PC-9 (cell line): ENCODE results near the gene MTA1. TPM values are rescaled to one million over a fixed set of nuclear protein-coding genes. Genes with fewer than 3 reads are reported as not detected.

ENCODE experiments used
- BruUV-seq: library from RNA; stranded (reverse); fragments of 400-500 nt; replicated peaks from 2 replicates; lab custom pipeline; 2021; lab: Mats Ljungman, UMichigan
- CTCF ChIA-PET: fragments of 300-600 bp; sonication (Branson Sonifier 250); formaldehyde crosslinking; loops from one replicate; lab custom pipeline; 2022; ENCODE audit warnings: antibody characterized with exemption; lab: Charles Lee
- POLR2A ChIA-PET: fragments of 300-600 bp; sonication (Branson Sonifier 250); formaldehyde crosslinking; loops from one replicate; lab custom pipeline; 2022; ENCODE audit warnings: antibody characterized with exemption; ENCODE audit not compliant: unreplicated experiment; lab: Charles Lee
- DNase-seq, 2 experiments: peaks; one replicate each; pipeline versions ENCODE4 v3.0.0 to v3.0.0-alpha.2; 2015 to 2022; ENCODE audit warnings: mixed read lengths in 1 of 2
- H2AFZ ChIP-seq: fragments of 200-600 bp; sonication (generic); 2 replicates; pipeline ENCODE4 v1.8.1; 2017; ENCODE audit warnings: antibody characterized with exemption
- H3F3A ChIP-seq: fragments of 200-600 bp; sonication (generic); 2 replicates; pipeline ENCODE4 v1.8.1; 2017; ENCODE audit warnings: antibody characterized with exemption, mild to moderate bottlenecking, low read depth; ENCODE audit not compliant: insufficient read depth
- H3K27ac ChIP-seq: fragments of 200-600 bp; sonication (generic); 2 replicates; pipeline ENCODE4 v1.6.1; 2016; ENCODE audit warnings: mixed run types
- H3K27me3 ChIP-seq: fragments of 200-600 bp; sonication (generic); 2 replicates; pipeline ENCODE4 v1.6.1; 2016; ENCODE audit warnings: low read depth, mixed run types; ENCODE audit not compliant: insufficient read depth
- H3K36me3 ChIP-seq: fragments of 200-600 bp; sonication (generic); 2 replicates; pipeline ENCODE4 v1.6.1; 2016; ENCODE audit warnings: low read depth, mixed run types
- H3K4me1 ChIP-seq: fragments of 200-600 bp; sonication (generic); replicated peaks from 2 replicates; pipeline ENCODE4 v1.6.1; 2016; ENCODE audit warnings: mixed run types; ENCODE audit not compliant: insufficient read depth
- H3K4me2 ChIP-seq: fragments of 200-600 bp; sonication (generic); 2 replicates; pipeline ENCODE4 v1.6.1; 2017; ENCODE audit warnings: mixed run types
- H3K4me3 ChIP-seq: fragments of 200-600 bp; sonication (generic); 2 replicates; pipeline ENCODE4 v1.6.1; 2016; ENCODE audit warnings: mixed run types
- H3K79me2 ChIP-seq: fragments of 200-600 bp; sonication (generic); 2 replicates; pipeline ENCODE4 v1.6.1; 2017; ENCODE audit warnings: low read depth, mixed run types
- H3K9me2 ChIP-seq: fragments of 200-600 bp; sonication (generic); 2 replicates; pipeline ENCODE4 v1.8.1; 2017; ENCODE audit warnings: mild to moderate bottlenecking; ENCODE audit not compliant: insufficient read depth
- H3K9me3 ChIP-seq: fragments of 200-600 bp; sonication (generic); 2 replicates; pipeline ENCODE4 v1.8.1; 2016; ENCODE audit warnings: low read depth; ENCODE audit not compliant: insufficient read depth
- H4K20me1 ChIP-seq: fragments of 200-600 bp; sonication (generic); 2 replicates; pipeline ENCODE4 v1.8.1; 2017; ENCODE audit not compliant: insufficient read depth
- CTCF ChIP-seq: fragments of 200-600 bp; sonication (generic); conservative IDR thresholded peaks from 2 replicates; pipeline ENCODE4 v1.6.1; 2017; ENCODE audit warnings: mixed run types, antibody characterized with exemption, mild to moderate bottlenecking, moderate library complexity
- EZH2 ChIP-seq: fragments of 200-600 bp; sonication (generic); IDR thresholded peaks from 2 replicates; pipeline ENCODE4 v1.8.0; 2017; ENCODE audit warnings: antibody characterized with exemption, low read depth
- intact Hi-C: fragments of 100-400 bp; cut with micrococcal nuclease; formaldehyde crosslinking; loops from one replicate; pipeline ENCODE4 v1.10.0; 2022; ENCODE audit not compliant: unreplicated experiment
- total RNA-seq: library from RNA; stranded (reverse); gene quantifications from 2 replicates; pipeline ENCODE4 v1.2.3, GENCODE V29; 2021

The MTA1 gene
- total RNA-seq, 1 experiment from 2014 or later: 124 TPM

DNA sequence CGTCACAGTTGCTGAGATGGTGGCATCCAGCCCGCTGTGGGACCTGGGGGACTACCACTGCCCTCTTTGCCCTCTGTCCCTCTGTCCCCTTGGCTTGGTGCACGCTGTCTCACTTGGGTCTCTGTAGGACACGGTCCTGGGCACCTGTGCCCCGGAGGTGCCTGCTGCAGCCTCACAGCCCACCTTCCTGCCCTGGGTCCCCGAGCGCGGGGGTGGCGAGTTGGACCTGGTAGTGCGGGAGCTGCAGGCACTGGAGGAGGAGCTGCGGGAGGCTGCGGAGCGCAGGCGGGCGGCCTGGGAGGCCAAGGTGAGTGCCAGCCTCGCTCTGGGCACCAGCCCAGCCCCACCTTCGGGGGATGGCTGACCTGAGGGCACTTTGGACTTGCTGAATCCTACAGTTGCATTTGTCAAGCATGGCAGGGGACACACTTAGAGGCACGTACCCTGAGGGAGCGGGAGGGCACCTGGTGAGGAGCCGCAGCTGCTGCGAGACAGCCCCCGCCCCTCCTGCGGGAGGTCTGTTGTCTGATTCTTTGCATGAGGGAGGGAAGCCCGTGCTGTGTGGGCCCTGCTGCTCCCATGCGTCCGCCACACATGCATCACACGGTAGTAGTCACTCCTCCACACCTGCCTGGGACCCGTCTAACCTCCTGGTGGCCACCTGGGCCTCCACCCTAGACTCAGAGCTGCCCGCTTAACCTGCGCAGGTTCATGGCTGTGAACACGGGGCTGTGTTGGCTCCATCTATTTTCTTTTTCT, 78.2 kb downstream of the MTA1 start:
- H2AFZ ChIP-seq: no peak overlapping the region
- no peaks in the 10 kb centered on the region for H3K36me3 ChIP-seq
- no peaks in the 10 kb centered on the region for H3K4me1 ChIP-seq
- intact Hi-C loops: no loop called here
- ChIA-PET POLR2A (interaction anchor here (0.5 kb wide), 1 partner anchor 35 kb away, joined by 3 read pairs; no protein-coding TSS in a partner anchor), CTCF (no interaction called here)
- peak in 1 of 2 experiments; percentile 22 for DNase-seq
- H3K9me3 ChIP-seq: no peaks in the 10 kb centered on the region
- H3K9me2 ChIP-seq: no peaks in the 10 kb centered on the region
- H3F3A ChIP-seq: 0 out of 2 replicates have a peak, but pooled peaks cover 3% of the 10 kb centered on the region
- TF ChIP-seq CTCF (no peak), EZH2 (no peak)
- H3K4me2 ChIP-seq: no peak overlapping the region
- BruUV-seq: no TSS peak
- H3K27me3 ChIP-seq: no peaks in the 10 kb centered on the region
- H3K4me3 ChIP-seq: no peak overlapping the region
- no peak overlapping the region for H3K27ac ChIP-seq
- H3K79me2 ChIP-seq: no peaks in the 10 kb centered on the region
- H4K20me1 ChIP-seq: no peaks in the 10 kb centered on the region

DNA sequence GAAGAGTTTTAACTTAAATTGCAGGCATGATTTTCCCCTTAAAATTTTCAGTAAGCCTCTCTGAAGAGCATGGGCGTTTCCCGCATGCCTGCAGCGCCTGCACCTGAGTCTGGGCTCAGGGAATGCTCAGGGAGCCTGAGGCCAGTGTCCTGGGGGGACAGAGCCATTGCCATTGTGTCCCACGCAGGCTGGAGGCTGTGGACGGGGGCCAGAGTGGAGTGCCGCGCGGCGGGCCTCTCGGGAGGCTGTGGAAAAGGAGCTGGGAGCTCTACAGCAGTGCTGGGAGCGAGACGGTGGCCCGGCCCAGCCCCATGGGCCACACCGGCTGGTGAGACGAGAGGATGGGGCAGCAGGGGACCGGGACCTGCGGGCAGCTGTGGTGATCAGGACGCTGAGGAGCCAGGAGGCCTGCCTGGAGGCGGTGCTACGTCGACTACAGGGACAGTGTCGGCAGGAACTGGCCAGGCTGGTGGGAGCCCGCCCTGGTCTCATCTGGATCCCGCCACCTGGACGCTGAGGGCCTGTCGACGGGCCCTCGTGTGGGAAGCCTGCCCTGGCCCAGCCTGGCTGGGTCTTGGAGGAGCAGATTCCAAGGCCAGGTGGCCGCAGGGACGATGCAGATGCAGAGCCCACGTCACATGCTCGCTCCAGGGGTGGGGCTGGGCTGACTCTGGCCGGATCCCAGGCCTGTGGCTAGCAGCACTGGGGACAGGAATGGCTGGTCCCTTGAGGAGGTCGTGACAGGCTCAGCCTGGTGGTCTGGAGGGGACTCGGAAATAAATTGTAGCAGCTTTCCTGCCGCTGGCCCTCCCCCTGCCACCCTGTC, 79.0 kb downstream of the MTA1 start:
- intact Hi-C loops: no loop called here
- DNase-seq: peak in 1 of 2 experiments; percentile 13
- Histone ChIP-seq H3K9me2 (no peaks in the 10 kb centered on the region), H3K4me3 (no peak overlapping the region), H3K27ac (no peak overlapping the region), H2AFZ (no peak overlapping the region), H4K20me1 (no peaks in the 10 kb centered on the region), H3K27me3 (no peaks in the 10 kb centered on the region), H3K36me3 (no peaks in the 10 kb centered on the region), H3K79me2 (no peaks in the 10 kb centered on the region), H3K4me2 (no peak overlapping the region), H3K9me3 (no peaks in the 10 kb centered on the region), H3F3A (0 out of 2 replicates have a peak, but pooled peaks cover 3% of the 10 kb centered on the region), H3K4me1 (no peaks in the 10 kb centered on the region)
- POLR2A ChIA-PET: no interaction called here
- CTCF ChIA-PET: no interaction called here
- no TSS peak for BruUV-seq
- no peak for TF ChIP-seq CTCF
- no peak for TF ChIP-seq EZH2

DNA sequence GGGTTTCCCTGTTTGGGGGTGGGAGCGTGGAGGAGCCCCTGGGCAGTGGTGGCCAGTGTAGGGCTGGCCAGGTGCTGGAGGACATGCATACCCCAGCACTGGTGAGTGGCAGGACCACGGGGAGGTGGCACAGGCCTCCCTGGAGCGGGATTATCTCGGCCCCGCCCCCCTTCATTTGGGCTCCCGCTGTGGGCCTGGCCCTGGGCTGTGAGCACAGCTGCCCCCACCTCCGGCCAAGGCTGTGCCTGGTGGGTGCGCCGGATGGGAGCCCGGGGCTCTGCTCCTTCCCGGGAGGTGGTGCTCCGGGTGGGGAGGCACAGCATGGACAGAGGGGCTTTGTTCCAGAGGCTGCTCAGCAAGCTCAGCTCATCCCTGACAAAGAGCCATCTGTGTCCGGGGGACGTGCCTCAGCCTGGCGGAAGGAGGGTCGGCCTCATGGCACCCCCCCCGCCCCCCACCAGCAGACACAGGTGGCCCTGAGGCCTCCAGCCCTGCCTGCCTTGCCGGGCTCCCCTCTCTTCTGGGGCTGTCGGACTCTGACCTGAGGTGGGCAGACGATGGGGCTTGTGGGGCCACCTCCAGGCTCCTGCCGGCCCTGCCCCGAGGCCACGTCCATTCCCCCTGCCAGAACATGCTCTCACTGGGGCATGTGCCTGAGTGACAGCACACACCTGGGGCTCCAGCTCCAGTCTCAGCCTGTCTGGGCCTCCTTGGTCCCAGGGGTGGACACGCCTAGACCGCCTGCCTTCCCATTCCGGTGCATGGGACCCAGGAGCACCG, 79.8 kb downstream of the MTA1 start:
- BruUV-seq: no TSS peak

More for the DNA sequence above, 79.8 kb downstream of the MTA1 start:
- Histone ChIP-seq H3K4me2 (no peak overlapping the region), H3K36me3 (no peaks in the 10 kb centered on the region), H2AFZ (no peak overlapping the region), H3F3A (0 out of 2 replicates have a peak, but pooled peaks cover 3% of the 10 kb centered on the region), H3K4me3 (no peak overlapping the region), H3K9me3 (no peaks in the 10 kb centered on the region), H3K27me3 (no peaks in the 10 kb centered on the region), H3K27ac (no peak overlapping the region), H4K20me1 (no peaks in the 10 kb centered on the region), H3K9me2 (no peaks in the 10 kb centered on the region), H3K79me2 (no peaks in the 10 kb centered on the region), H3K4me1 (no peaks in the 10 kb centered on the region)
- DNase-seq: no peak
- ChIA-PET POLR2A (no interaction called here), CTCF (no interaction called here)
- intact Hi-C loops: no loop called here
- TF ChIP-seq EZH2 (no peak), CTCF (no peak)
